Prostate gland (tissue), 2 donors: ENCODE results near the gene MYO16. TPM values are rescaled to one million over a fixed set of nuclear protein-coding genes. Genes with fewer than 3 reads are reported as not detected.

Experiments used
- DNase-seq: peaks from one replicate; pipeline ENCODE4 v3.0.0-alpha.2; 2019; ENCODE audit warnings: low spot score
- H3K27ac ChIP-seq, 2 donors: fragments of 200-600 bp; sonication (generic); 2 replicates each; pipeline ENCODE4 v1.5.1; 2017 to 2019
- H3K27me3 ChIP-seq: fragments of 200-600 bp; sonication (generic); replicated peaks from 2 replicates; pipeline ENCODE4 v1.5.1; 2019; ENCODE audit not compliant: insufficient read depth
- H3K36me3 ChIP-seq, 2 donors: fragments of 200-600 bp; sonication (generic); 1 replicate in 1 of 2; 2 replicates in 1 of 2; pipeline versions ENCODE4 v1.5.1 to v1.8.1; 2017 to 2019
- H3K4me1 ChIP-seq: fragments of 200-600 bp; sonication (generic); replicated peaks from 2 replicates; pipeline ENCODE4 v1.5.1; 2019
- H3K4me3 ChIP-seq, 2 donors: fragments of 200-600 bp; sonication (generic); 2 replicates each; pipeline ENCODE4 v1.5.1; 2017 to 2019
- H3K9me3 ChIP-seq: fragments of 200-600 bp; sonication (generic); 2 replicates; pipeline ENCODE4 v1.5.1; 2017
- CTCF ChIP-seq, 4 experiments: fragments of 200-600 bp in 2 of 4; fragments of 450-650 bp in 2 of 4; sonication (generic) in 2 of 4; IDR thresholded peaks; 1 replicate in 3 of 4; 2 replicates in 1 of 4; pipeline ENCODE4 v1.5.1; 2016 to 2019; ENCODE audit warnings: antibody characterized with exemption in 4 of 4, mild to moderate bottlenecking in 2 of 4, moderate library complexity in 2 of 4
- POLR2A ChIP-seq: fragments of 450-650 bp; IDR thresholded peaks from one replicate; pipeline ENCODE4 v1.6.1; 2016; ENCODE audit warnings: antibody characterized with exemption, mild to moderate bottlenecking
- POLR2AphosphoS5 ChIP-seq: sonication (generic); formaldehyde crosslinking; IDR thresholded peaks from one replicate; pipeline ENCODE4 v1.6.1; 2017; ENCODE audit warnings: antibody characterized with exemption
- WGBS: methylation state at CpG from one replicate; pipeline ENCODE4 v1.1.5; 2018; 5-methylcytosine and 5-hydroxymethylcytosine counted together
- intact Hi-C: fragments of 100-400 bp; cut with DNase I; formaldehyde crosslinking; loops from one replicate; pipeline ENCODE4 v1.14.2; 2022
- total RNA-seq, 2 donors: library from RNA; depleted of rRNA; stranded (reverse); fragments of >200 nt; gene quantifications; one replicate each; pipeline ENCODE4 v1.1.0, GENCODE V29; 2016

The MYO16 gene
- total RNA-seq, 2 donors from 2014 or later, result 0.14 to 0.85 TPM

GRCh38 chr13:108786456-108787200 lies 157.2 kb downstream of the MYO16 start:
- H3K36me3 ChIP-seq, result no peaks in the 10 kb centered on the region
- intact Hi-C loops, result no loop called here
- no peak overlapping the region for H3K27ac ChIP-seq
- no peaks in the 10 kb centered on the region for H3K4me1 ChIP-seq
- TF ChIP-seq POLR2A, result no peak
- TF ChIP-seq CTCF (IDR thresholded peaks at IDR 0.05), result no peak
- TF ChIP-seq POLR2AphosphoS5, result no peak
- DNase-seq, result no peak
- 55% methylated on average over 11 of the region's 11 CpGs for WGBS
- H3K9me3 ChIP-seq, result no peaks in the 10 kb centered on the region
- no peaks in the 10 kb centered on the region for H3K27me3 ChIP-seq
- H3K4me3 ChIP-seq, result no peak overlapping the region

GRCh38 chr13:108787700-108788414 lies 158.4 kb downstream of the MYO16 start:
- TF ChIP-seq POLR2A (no peak), POLR2AphosphoS5 (no peak), CTCF (IDR thresholded peaks at IDR 0.05) (no peak)
- WGBS, result 22% methylated on average over 14 of the region's 14 CpGs
- DNase-seq, result no peak
- H3K36me3 ChIP-seq, result no peaks in the 10 kb centered on the region
- no peaks in the 10 kb centered on the region for H3K4me1 ChIP-seq
- H3K4me3 ChIP-seq, result no peak overlapping the region
- no peaks in the 10 kb centered on the region for H3K9me3 ChIP-seq
- H3K27ac ChIP-seq, result no peak overlapping the region
- intact Hi-C loops, result no loop called here
- H3K27me3 ChIP-seq, result no peaks in the 10 kb centered on the region

GRCh38 chr13:108789476-108789875 lies 160.1 kb downstream of the MYO16 start:
- Histone ChIP-seq H3K4me1 (no peaks in the 10 kb centered on the region), H3K27me3 (no peaks in the 10 kb centered on the region), H3K27ac (no peak overlapping the region), H3K9me3 (no peaks in the 10 kb centered on the region), H3K4me3 (no peak overlapping the region), H3K36me3 (no peaks in the 10 kb centered on the region)
- TF ChIP-seq POLR2AphosphoS5 (no peak), CTCF (IDR thresholded peaks at IDR 0.05) (no peak), POLR2A (no peak)
- DNase-seq, result no peak
- intact Hi-C loops, result no loop called here
- WGBS, result 95% methylated on average over 2 of the region's 2 CpGs

GRCh38 chr13:108795841-108796240 lies 166.4 kb downstream of the MYO16 start:
- Histone ChIP-seq H3K9me3 (no peaks in the 10 kb centered on the region), H3K4me3 (no peak overlapping the region), H3K36me3 (no peaks in the 10 kb centered on the region), H3K27ac (no peak overlapping the region), H3K4me1 (no peaks in the 10 kb centered on the region), H3K27me3 (no peaks in the 10 kb centered on the region)
- DNase-seq, result no peak
- TF ChIP-seq POLR2A (no peak), POLR2AphosphoS5 (no peak), CTCF (IDR thresholded peaks at IDR 0.05) (no peak)
- intact Hi-C loops, result no loop called here
- 60% methylated on average over 4 of the region's 4 CpGs for WGBS

GRCh38 chr13:108797354-108797753 lies 167.9 kb downstream of the MYO16 start:
- no peaks in the 10 kb centered on the region for H3K4me1 ChIP-seq
- H3K27ac ChIP-seq, result no peak overlapping the region
- WGBS, result 82% methylated on average over 3 of the region's 3 CpGs
- TF ChIP-seq POLR2AphosphoS5, result no peak
- no peak for TF ChIP-seq POLR2A
- TF ChIP-seq CTCF (IDR thresholded peaks at IDR 0.05), result no peak
- H3K4me3 ChIP-seq, result no peak overlapping the region
- intact Hi-C loops, result no loop called here
- no peaks in the 10 kb centered on the region for H3K27me3 ChIP-seq
- H3K9me3 ChIP-seq, result no peaks in the 10 kb centered on the region
- no peaks in the 10 kb centered on the region for H3K36me3 ChIP-seq
- no peak for DNase-seq
